GOT3 (cell line): ENCODE measurements around the gene ZCCHC13.
A peak's percentile ranks its signal among the peaks of the same experiment; 100 is the strongest.
"Not testable (repeated sequence)": the region's sequence is repeated elsewhere in the genome, so short reads cannot be mapped to it uniquely, and the experiment has no call there.

Experiments
- DNase-seq: peaks from one replicate; lab custom pipeline; 2025; ENCODE audit warnings: mixed read lengths; lab: John Stamatoyannopoulos, UW

The ZCCHC13 gene

DNA sequence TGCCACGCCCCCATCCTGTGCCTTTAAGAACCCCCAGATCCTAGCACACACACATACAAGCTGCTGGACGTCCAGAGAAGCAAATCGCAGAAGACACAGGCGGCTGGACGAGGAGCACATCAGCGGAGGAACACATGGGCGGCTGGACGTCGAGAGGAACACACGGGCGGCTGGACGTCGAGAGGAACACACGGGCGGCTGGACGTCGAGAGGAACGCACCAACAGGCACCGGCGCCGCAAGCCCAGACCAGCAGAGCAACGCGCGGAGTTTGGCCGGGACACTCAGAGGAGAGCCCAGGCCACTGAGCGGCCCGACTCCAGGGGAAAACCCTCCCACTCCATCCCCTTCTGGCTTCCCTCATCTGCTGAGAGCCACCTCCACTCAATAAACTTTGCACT lies 17.2 kb downstream of the ZCCHC13 start:
- DNase-seq: no peak

DNA sequence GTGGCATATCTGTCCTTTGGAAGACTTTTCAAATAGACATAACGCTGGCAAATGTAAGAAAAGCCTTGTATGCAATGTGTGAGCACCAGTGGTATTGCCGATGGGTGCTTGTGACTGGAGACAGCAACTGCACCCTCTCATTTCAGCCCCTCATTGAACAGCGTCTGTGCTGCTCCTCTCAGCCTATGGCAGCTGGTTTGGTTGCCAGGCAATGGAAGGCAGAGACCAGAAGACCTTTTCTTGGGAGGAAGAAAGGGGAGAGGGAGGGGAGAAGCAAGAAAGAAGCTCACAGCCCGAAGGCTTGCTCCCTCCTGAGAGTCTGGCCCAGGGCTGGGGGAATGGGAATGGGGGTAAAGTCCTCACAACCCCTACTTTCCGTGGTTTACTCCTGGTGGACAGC lies 20.2 kb downstream of the ZCCHC13 start:
- DNase-seq: no peak

DNA sequence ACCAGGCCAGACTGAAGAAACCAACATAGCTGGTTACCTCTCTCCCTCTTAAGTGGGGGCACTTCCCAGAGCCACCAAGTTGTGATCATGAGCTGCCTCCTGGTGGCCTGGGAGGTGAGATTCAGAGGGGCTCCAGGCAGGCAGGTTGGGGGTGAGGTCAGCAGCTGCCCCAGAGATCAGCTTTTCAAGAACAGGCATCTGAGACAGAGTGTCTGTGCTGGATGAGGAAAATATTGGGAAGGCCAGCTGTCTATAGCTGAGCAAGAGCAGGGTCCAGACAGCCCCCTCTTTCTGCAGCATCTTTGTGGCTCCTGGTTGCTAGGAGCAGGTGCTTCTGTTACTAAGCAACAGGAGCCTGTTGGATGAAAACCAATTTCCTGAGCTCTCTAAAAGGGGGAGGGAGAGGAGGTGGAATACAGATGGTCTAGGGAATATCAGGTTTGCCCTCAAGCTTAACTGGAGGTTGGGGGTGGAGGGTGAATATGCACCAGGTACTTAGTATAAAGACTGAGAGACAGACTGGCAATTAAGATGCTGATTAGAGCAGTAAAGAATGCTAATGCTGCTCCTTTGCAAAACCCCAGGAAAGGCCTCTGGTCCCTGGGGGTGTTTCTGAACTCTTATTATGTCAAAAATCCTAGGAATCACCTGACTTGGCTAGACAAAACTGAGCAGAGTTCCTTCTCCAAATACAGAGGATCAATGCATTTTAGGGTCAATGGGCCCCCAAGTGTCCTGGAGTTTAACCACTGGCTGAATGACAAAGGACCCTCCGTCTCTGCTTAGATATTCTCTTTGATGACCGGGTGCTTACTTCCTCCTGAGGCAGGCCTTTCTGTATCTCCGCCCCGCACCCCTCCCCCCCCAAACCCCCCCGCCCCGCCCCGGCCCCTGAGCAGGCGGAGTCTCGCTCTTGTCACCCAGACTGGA lies 21.4 kb downstream of the ZCCHC13 start:
- DNase-seq: no peak

GRCh38 chrX:74338852-74339251 lies 34.9 kb downstream of the ZCCHC13 start:
- DNase-seq: no peak

- DNase-seq: no peak
Observed at GRCh38 chrX:74340051-74340450, 36.1 kb downstream of the ZCCHC13 start.

- not testable (repeated sequence) for DNase-seq
Observed at GRCh38 chrX:74342211-74342610, 38.2 kb downstream of the ZCCHC13 start.

- DNase-seq: peak; percentile 6
Observed at GRCh38 chrX:74343343-74344279, 39.6 kb downstream of the ZCCHC13 start.

DNA sequence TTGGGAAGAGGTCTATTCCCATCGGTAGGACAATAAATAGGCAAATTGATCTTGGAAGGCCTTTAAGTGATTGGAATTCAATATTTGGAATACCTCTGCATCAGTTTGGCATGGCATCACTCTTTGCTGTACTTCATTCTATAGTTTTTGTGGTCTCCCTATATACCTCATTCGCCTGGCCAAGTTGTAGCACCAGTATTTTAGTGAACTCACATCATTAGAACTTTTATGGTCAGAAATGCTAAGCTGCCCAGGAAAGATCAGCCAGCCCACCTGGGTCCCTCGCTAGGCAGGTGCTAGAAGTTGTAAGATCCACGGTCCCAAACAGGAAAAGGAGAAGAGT lies 40.3 kb downstream of the ZCCHC13 start:
- DNase-seq: no peak

DNA sequence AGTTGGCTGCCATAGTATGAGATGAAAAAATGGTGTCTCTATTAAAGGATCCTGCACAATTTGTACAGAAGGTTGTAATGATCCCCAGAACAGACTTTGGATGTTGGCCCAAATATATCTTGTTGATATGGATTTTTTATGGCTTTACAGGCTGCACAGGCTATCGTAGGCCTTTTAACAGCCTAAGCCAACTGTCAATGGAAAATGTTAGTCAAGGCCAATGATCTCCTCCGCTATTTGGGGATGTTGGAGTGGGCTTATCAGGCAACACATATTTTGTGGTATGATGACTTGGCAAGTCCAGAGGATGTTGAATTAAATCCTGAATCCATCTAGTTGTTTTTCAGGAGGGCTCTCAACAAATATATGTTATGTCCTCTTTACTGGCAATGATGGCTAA lies 42.1 kb downstream of the ZCCHC13 start:
- DNase-seq: no peak

DNA sequence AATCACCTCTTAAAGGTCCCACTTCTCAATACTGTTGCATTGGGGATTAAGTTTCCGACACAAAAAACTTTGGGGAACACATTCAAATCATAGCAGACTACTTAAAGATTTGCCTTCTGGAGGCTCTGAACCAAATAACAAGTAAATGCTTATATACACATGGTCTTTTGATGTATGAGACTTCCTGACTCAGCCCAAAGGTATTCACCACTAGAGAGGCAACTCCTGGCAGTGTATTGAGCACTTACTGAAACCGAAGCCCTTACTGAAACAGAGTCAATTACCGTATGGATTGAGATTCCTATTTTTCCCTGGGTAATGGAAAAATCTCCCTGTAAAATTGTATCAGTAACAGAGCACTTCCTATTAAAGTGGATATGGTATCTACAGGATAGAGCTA lies 45.4 kb downstream of the ZCCHC13 start:
- DNase-seq: no peak

GRCh38 chrX:74351760-74352159 lies 47.8 kb downstream of the ZCCHC13 start:
- DNase-seq: no peak

DNA sequence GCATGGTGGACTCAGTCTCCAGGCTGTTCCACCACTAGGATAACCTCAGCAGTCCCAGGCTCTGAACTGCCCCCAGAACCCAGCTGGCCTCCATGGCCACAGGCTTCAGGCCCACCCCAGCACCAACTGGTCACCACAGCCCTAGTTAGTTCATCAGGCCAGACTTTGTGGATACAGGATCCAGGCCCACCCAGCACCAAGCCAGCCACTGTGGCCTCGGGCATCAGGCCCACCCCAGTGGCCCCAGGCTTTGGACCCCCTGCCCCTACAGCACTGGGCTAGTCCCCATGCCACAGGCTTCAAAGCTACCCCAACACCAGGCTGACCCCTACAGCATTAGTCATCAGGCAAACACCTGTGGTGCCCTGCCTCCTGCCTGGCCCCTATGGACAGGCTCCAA lies 50.0 kb downstream of the ZCCHC13 start:
- DNase-seq: no peak
